D721Med (cell line): ENCODE results near the gene INPPL1.

Experiments
- DNase-seq: peaks from one replicate; pipeline ENCODE4 v3.0.0; 2011; ENCODE audit warnings: low spot score; ENCODE audit not compliant: insufficient read length
- FAIRE-seq: peaks from 2 replicates; lab custom pipeline; 2011; peaks lifted over from hg19 to GRCh38; lab: Jason Lieb, UNC
- CTCF ChIP-seq: IDR thresholded peaks from 2 replicates; pipeline ENCODE4 v1.5.1; 2012; ENCODE audit warnings: mild to moderate bottlenecking, control low read depth; ENCODE audit not compliant: insufficient read depth; ENCODE audit errors: missing control alignments

The INPPL1 gene

GRCh38 chr11:72280726-72281315 is 56.3 kb downstream of the INPPL1 start:
- TF ChIP-seq CTCF = no peak
- FAIRE-seq = no peak
- DNase-seq = no peak

GRCh38 chr11:72283947-72284346 is 59.4 kb downstream of the INPPL1 start:
- FAIRE-seq (no peak), DNase-seq (no peak)
- TF ChIP-seq CTCF = no peak

- no peak for TF ChIP-seq CTCF
- DNase-seq (no peak), FAIRE-seq (no peak)
These were observed 62.7 kb downstream of the INPPL1 start for GRCh38 chr11:72287293-72287692.
